Glomerular visceral epithelial cell (primary cell): Measurements from ENCODE around the gene PLIN5.
"Not testable (repeated sequence)": the region's sequence is repeated elsewhere in the genome, so short reads cannot be mapped to it uniquely, and the experiment has no call there.

Experiments
- DNase-seq: peaks from one replicate; pipeline ENCODE4 v3.0.0-alpha.2; 2016; ENCODE audit errors: extremely low spot score

PLIN5 gene

DNA sequence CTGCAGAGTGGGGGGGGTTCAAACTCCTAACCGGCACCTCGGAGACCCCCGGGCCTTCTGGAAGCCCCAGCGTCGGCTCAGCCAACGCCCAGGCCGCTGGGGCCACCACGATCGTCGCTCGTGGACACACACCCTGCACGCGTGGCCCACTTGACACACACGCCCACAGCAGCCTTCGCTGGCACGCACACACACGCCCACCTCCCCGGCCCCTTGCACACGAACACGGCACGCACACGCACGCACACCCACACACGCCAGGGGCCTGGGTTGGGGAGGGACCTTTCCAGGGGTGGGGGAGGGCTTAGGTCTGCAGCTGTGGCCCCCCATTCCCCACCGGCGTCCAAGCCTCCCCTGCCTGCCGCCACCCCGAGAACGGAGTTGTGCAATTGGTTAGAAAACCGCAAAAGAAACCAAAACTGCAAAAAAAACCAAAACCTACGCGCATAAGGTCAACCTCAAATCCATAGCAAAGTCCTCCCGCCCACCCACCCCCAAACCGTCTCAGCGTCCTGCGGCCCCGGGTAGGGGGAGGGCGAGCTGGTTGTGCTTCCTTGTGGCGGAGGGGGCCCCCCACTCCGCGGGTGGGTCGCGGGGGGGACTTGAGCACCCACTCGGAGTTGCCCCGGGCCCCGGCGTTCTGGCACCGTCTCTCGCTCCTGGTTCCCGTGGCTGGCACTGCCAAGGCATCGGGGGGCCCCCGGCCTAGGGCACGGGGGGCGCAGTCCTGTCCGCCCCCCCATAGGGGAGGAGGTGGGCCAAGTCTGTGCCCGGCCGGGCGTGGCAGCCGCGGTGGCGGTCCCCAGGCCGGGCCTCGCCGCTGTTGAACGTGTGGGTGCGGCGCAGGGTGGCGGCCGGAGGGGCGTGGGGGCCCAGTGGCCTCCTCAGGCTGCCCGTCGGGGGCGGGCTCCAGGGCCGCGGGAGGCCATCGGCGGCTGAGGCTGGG lies 8.1 kb upstream of the PLIN5 start:
- no peak for DNase-seq

DNA sequence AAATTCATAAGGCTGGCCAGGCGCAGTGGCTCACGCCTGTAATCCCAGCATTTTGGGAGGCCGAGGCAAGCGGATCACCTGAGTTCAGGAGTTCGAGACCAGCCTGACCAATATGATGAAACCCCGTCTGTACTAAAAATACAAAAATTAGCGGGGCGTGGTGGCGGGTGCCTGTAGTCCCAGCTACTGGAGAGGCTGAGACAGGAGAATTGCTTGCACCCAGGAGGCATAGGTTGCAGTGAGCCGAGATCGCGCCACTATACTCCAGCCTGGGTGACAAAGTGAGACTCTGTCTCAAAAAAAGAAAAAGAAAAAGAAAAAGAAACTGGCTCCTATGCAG lies 6.8 kb upstream of the PLIN5 start:
- DNase-seq: not testable (repeated sequence)

DNA sequence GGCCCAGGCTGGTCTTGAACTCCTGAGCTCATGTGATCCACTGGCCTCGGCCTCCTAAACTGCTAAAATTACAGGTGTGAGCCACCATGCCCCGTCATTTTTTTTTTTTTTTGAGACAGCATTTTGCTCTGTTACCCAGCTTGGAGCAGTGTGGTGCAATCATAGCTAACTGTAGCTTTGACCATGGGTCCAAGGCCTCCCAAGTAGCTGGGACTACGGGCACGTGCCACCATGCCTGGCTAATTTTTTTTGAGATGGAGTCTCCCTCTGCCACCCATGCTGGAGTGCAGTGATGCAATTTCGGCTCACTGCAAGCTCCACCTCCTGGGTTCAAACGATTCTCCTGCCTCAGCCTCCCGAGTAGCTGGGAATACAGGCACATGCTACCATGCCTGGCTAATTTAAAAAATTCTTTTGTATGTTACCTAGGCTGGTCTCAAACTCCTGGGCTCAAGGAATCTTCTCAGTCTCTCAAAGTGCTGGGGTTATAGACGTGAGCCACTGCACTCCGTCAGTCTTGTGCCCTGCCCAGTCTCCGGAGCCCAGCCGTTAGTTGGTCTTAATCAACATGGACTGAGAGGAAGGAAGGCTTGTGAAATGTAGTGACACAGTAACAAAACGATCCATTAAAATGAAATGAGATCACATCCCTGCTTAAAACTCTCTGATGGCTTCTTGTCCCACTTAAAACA lies 6.2 kb upstream of the PLIN5 start:
- no peak for DNase-seq

GRCh38 chr19:4539693-4540581 lies 4.9 kb upstream of the PLIN5 start, which contains the start of gene LRG1:
TSS of gene LRG1 (minus strand) at chr19:4540036. CDS start at chr19:4540013, 23 bp downstream.
- DNase-seq: no peak

GRCh38 chr19:4539169-4539692 lies 4.2 kb upstream of the PLIN5 start:
- no peak for DNase-seq

DNA sequence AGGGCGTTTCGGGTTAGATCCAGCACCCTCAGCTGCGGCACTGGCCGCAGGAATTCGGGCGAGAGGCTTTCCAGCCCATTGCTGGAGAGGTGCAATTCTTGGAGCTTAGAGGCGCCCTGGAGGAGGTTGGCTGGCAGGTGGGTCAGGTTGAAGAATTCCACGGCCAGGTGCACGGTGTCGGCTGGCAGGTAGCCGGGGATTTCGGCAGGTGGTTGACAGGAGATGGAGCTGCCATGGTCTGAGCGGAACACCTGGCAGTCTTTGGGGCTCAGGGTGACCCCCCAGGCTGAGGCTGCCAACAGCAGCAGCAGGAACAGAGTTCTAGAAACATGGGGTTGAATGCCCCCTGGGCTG lies 3.6 kb upstream of the PLIN5 start:
- DNase-seq: no peak

DNA sequence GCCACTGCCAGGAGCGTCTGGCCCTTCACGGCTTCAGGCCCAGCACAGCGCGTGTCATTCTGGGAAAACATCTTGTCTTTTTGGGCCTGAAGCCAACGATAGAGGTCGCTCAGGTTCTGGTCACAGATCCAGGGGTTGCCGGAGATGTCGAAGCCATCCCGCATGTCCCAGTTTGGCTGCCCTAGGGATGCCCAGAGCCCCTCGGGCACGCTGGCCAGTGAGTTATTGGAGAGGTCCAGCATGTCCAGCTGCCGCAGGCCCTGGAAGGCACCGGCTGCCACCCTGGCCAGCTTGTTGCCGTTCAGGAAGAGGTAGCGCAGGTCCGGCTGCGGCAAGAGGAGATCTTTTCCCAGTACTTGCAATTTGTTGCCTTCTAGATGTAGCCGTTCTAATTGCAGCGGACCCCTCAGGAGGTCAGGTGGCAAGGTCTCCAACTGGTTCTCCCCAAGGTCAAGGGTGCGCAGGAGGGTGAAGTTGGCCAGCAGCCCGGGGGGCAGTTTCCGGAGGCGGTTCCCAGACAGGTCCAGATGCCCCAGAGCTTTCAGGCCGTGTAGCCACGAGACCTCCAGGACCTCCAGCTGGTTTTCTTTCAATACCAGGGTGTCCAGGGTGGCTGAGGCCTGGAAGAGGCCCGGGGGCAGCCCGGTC lies 3.1 kb upstream of the PLIN5 start:
- no peak for DNase-seq

DNA sequence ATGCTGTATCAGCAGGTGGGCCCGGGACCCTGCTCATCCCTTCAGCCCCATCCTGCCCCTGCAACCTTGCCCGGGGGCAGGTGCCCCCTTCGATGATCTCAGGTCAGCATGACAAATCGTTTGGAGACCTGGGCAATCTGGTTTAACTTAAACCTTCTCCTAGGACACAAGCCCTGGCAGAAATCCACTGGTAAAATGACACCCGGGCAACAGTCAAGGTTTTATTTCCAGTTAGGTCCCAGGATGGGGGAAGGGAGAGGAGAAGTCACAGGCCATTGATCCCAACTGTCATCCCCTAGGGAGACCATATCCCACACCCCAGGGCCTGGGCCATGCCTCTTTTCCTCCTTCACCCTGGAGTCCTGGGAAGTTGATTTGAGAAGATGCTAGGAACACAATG lies 1.8 kb upstream of the PLIN5 start:
- no peak for DNase-seq

DNA sequence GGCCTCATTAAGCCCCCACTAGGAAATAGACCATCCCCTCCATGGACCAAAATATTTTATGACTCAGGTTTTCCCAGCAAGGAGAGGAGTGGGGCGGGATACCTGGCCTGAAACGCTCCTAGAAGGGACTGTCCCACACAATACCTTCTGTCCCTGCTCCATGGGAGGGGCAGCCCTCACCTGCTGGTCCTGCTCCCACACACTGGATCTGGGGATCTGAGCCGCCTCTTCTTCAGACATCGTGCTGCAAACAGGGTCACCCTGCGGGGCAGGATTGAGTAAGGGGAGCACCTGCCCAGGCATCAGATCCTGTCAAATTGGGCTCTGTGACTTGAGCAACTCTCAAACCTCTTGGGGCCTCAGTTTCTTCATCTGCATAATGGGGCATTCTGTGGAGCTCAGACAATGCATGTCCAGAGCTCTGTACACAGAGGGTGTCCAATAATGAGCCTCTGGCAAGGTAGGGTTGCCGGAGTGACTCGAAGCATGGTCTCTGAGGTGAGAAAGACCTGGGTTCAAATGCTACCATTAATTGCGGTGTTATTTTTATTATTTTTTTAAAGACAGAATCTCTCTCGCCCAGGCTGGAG lies 1.1 kb downstream of the PLIN5 start:
- DNase-seq: no peak

DNA sequence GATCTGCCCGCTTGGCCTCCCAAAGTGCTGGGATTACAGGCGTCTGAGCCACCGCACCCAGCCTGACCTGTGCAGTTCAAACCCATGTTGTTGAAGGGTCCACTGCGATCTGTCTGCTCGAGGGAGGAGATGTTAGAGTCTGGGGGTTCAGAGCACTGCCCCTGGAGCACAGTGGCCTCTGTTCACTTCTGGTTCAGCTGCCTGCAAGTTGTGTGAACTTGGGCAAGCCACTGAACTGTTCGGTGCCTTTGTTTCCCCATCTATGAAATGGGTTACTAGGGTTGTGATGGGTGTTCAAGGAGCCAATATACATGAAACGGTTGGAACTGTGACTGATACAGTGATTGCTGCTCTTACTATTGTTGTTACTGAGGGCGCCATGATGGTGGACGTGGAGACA lies 1.7 kb downstream of the PLIN5 start:
- no peak for DNase-seq

GRCh38 chr19:4531562-4532165 lies 3.4 kb downstream of the PLIN5 start:
- no peak for DNase-seq

DNA sequence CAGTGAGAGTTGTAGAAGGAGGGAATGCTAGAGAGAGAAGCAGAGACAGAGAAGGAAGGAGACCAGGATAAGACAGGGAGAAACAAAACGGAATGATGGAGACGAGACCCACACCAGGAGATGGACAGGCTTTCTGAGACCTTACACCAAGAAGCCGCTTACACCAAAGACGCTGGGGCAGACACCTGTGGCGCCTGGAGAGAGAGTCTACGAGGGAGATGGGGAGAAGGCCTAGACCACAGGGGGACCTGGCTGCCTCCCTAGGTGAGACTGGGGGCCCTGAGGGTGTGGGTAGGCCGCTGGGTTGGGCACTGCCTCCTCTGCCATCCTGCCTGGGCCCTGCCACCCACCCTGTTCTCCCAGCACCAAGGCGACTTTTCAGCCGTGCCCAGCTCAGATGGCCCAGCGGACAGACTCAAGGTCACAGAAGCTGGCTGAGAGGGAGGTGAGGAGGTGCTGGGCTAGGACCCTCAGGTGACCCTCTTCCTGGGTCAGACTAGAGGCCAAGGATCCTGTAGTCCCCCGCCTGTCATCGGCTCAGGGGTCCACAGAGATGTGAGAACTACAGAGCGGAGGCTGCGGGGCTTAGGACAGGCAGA lies 5.0 kb downstream of the PLIN5 start:
- no peak for DNase-seq

GRCh38 chr19:4528843-4529242 lies 6.2 kb downstream of the PLIN5 start:
- no peak for DNase-seq

DNA sequence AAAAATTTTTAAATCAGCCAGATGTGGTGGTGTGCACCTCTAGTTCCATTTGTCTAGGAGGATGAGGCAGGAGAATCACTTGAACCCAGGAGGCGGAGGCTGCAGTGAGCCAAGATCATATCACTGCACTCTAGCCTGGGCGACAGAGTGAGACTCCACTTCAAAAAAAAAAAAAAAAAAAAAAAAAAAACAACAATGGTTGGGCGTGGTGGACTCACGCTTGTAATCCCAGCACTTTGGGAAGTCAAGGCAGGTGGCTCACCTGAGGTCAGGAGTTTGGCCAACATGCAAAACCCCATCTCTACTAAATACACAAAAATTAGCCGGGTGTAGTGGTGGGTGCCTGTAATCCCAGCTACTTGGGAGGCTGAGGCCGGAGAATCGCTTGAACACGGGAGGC lies 7.6 kb downstream of the PLIN5 start:
- not testable (repeated sequence) for DNase-seq

GRCh38 chr19:4525563-4526002 lies 9.4 kb downstream of the PLIN5 start:
- no peak for DNase-seq

- DNase-seq: peak; percentile 52
Observed at GRCh38 chr19:4524808-4525562, 10.0 kb downstream of the PLIN5 start.

DNA sequence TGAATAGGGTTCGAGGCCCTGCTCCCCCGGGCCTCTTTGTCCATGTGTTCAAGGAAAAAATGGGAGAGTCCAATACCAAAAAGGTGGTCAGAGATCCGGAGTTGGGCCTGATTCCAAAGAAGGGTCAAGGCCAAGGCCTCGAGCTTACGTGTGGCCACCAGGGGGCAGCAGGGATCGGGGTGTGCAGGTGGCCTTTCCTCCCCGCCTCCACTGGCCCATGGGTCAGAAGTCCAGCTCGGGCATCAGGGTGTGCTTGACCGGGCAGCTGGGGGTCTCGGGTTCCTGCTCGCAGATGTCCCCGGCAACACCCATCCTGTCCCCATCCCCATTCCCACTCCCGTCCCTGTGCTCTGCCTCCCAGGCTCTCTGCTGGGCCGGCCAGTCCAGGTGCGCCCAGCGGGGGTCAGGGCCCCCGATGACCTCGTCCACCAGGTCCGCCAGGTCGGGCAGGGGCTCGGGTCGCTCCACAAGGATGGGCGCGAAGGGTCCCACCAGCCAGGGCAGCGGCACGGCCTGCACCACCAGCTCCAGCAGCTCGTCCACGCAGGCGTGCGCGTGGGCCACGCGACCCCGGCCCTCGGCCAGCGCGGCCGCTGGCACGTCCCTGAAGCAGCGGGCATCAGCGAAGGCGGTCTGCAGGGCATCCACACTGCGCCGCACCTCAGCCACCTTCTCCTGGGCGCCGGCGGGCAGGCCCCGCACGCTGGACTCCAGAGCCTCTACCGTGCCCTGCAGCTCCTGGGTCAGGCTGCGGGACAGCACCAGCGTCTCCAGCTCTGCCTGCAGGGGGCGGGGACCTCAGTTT lies 11.5 kb downstream of the PLIN5 start:
- peak; percentile 51 for DNase-seq

- no peak for DNase-seq
Observed at GRCh38 chr19:4522291-4523002, 12.6 kb downstream of the PLIN5 start.
